PC-9 (cell line): ENCODE data around the gene FABP1. TPM values are rescaled to one million over a fixed set of nuclear protein-coding genes. Genes with fewer than 3 reads are reported as not detected.

Experiments used
- BruUV-seq: library from RNA; stranded (reverse); fragments of 400-500 nt; replicated peaks from 2 replicates; lab custom pipeline; 2021; lab: Mats Ljungman, UMichigan
- CTCF ChIA-PET: fragments of 300-600 bp; sonication (Branson Sonifier 250); formaldehyde crosslinking; loops from one replicate; lab custom pipeline; 2022; ENCODE audit warnings: antibody characterized with exemption; lab: Charles Lee
- POLR2A ChIA-PET: fragments of 300-600 bp; sonication (Branson Sonifier 250); formaldehyde crosslinking; loops from one replicate; lab custom pipeline; 2022; ENCODE audit warnings: antibody characterized with exemption; ENCODE audit not compliant: unreplicated experiment; lab: Charles Lee
- DNase-seq, 2 experiments: peaks; one replicate each; pipeline versions ENCODE4 v3.0.0 to v3.0.0-alpha.2; 2015 to 2022; ENCODE audit warnings: mixed read lengths in 1 of 2
- H2AFZ ChIP-seq: fragments of 200-600 bp; sonication (generic); 2 replicates; pipeline ENCODE4 v1.8.1; 2017; ENCODE audit warnings: antibody characterized with exemption
- H3F3A ChIP-seq: fragments of 200-600 bp; sonication (generic); 2 replicates; pipeline ENCODE4 v1.8.1; 2017; ENCODE audit warnings: antibody characterized with exemption, mild to moderate bottlenecking, low read depth; ENCODE audit not compliant: insufficient read depth
- H3K27ac ChIP-seq: fragments of 200-600 bp; sonication (generic); 2 replicates; pipeline ENCODE4 v1.6.1; 2016; ENCODE audit warnings: mixed run types
- H3K27me3 ChIP-seq: fragments of 200-600 bp; sonication (generic); 2 replicates; pipeline ENCODE4 v1.6.1; 2016; ENCODE audit warnings: low read depth, mixed run types; ENCODE audit not compliant: insufficient read depth
- H3K36me3 ChIP-seq: fragments of 200-600 bp; sonication (generic); 2 replicates; pipeline ENCODE4 v1.6.1; 2016; ENCODE audit warnings: low read depth, mixed run types
- H3K4me1 ChIP-seq: fragments of 200-600 bp; sonication (generic); replicated peaks from 2 replicates; pipeline ENCODE4 v1.6.1; 2016; ENCODE audit warnings: mixed run types; ENCODE audit not compliant: insufficient read depth
- H3K4me2 ChIP-seq: fragments of 200-600 bp; sonication (generic); 2 replicates; pipeline ENCODE4 v1.6.1; 2017; ENCODE audit warnings: mixed run types
- H3K4me3 ChIP-seq: fragments of 200-600 bp; sonication (generic); 2 replicates; pipeline ENCODE4 v1.6.1; 2016; ENCODE audit warnings: mixed run types
- H3K79me2 ChIP-seq: fragments of 200-600 bp; sonication (generic); 2 replicates; pipeline ENCODE4 v1.6.1; 2017; ENCODE audit warnings: low read depth, mixed run types
- H3K9me2 ChIP-seq: fragments of 200-600 bp; sonication (generic); 2 replicates; pipeline ENCODE4 v1.8.1; 2017; ENCODE audit warnings: mild to moderate bottlenecking; ENCODE audit not compliant: insufficient read depth
- H3K9me3 ChIP-seq: fragments of 200-600 bp; sonication (generic); 2 replicates; pipeline ENCODE4 v1.8.1; 2016; ENCODE audit warnings: low read depth; ENCODE audit not compliant: insufficient read depth
- H4K20me1 ChIP-seq: fragments of 200-600 bp; sonication (generic); 2 replicates; pipeline ENCODE4 v1.8.1; 2017; ENCODE audit not compliant: insufficient read depth
- CTCF ChIP-seq: fragments of 200-600 bp; sonication (generic); conservative IDR thresholded peaks from 2 replicates; pipeline ENCODE4 v1.6.1; 2017; ENCODE audit warnings: mixed run types, antibody characterized with exemption, mild to moderate bottlenecking, moderate library complexity
- EZH2 ChIP-seq: fragments of 200-600 bp; sonication (generic); IDR thresholded peaks from 2 replicates; pipeline ENCODE4 v1.8.0; 2017; ENCODE audit warnings: antibody characterized with exemption, low read depth
- intact Hi-C: fragments of 100-400 bp; cut with micrococcal nuclease; formaldehyde crosslinking; loops from one replicate; pipeline ENCODE4 v1.10.0; 2022; ENCODE audit not compliant: unreplicated experiment
- total RNA-seq: library from RNA; stranded (reverse); gene quantifications from 2 replicates; pipeline ENCODE4 v1.2.3, GENCODE V29; 2021

Gene FABP1
- total RNA-seq, 1 experiment from 2014 or later, result not detected

DNA sequence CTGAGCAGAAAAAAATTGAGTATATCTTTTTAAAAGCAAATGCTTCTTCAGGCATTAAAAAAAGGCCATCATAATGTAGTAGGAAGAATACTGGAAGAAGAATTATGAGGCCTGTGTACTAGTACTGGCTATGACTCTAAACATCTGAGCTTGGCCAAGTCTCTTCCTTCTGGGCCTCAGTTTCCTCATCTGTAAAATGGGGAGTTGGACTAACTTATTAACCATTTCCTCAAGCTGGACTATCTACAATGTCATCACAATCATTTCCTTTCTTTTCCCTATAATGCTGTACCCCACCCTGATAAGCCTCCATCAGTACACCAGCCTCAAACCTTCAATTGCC, 29.3 kb downstream of the FABP1 start:
- no peaks in the 10 kb centered on the region for H3K36me3 ChIP-seq
- peaks cover 29% of the 10 kb centered on the region for H3K27me3 ChIP-seq
- POLR2A ChIA-PET, result no interaction called here
- CTCF ChIA-PET, result no interaction called here
- no peaks in the 10 kb centered on the region for H3K9me2 ChIP-seq
- peaks cover 5% of the 10 kb centered on the region; the same call in 1 of the 2 replicates for H3F3A ChIP-seq
- H3K4me2 ChIP-seq, result no peak overlapping the region
- no peaks in the 10 kb centered on the region for H3K79me2 ChIP-seq
- H3K4me1 ChIP-seq, result 0 out of 2 replicates have a peak, but pooled peaks cover 6% of the 10 kb centered on the region
- no peaks in the 10 kb centered on the region for H4K20me1 ChIP-seq
- no peak overlapping the region for H2AFZ ChIP-seq
- H3K27ac ChIP-seq, result no peak overlapping the region
- no TSS peak for BruUV-seq
- no peak for DNase-seq
- H3K9me3 ChIP-seq, result no peaks in the 10 kb centered on the region
- no peak for TF ChIP-seq EZH2
- TF ChIP-seq CTCF, result no peak
- intact Hi-C loops, result no loop called here
- no peak overlapping the region for H3K4me3 ChIP-seq

GRCh38 chr2:88097891-88098557, 29.8 kb downstream of the FABP1 start:
- H3K4me2 ChIP-seq, result no peak overlapping the region
- TF ChIP-seq EZH2 (no peak), CTCF (no peak)
- ChIA-PET POLR2A (no interaction called here), CTCF (no interaction called here)
- no peaks in the 10 kb centered on the region for H3K9me3 ChIP-seq
- peaks cover 5% of the 10 kb centered on the region; the same call in 1 of the 2 replicates for H3F3A ChIP-seq
- no peaks in the 10 kb centered on the region for H3K9me2 ChIP-seq
- 0 out of 2 replicates have a peak, but pooled peaks cover 6% of the 10 kb centered on the region for H3K4me1 ChIP-seq
- no peaks in the 10 kb centered on the region for H3K36me3 ChIP-seq
- peaks cover 24% of the 10 kb centered on the region for H3K27me3 ChIP-seq
- BruUV-seq, result no TSS peak
- no peak overlapping the region for H3K27ac ChIP-seq
- no peak for DNase-seq
- H4K20me1 ChIP-seq, result no peaks in the 10 kb centered on the region
- H3K79me2 ChIP-seq, result no peaks in the 10 kb centered on the region
- H3K4me3 ChIP-seq, result no peak overlapping the region
- intact Hi-C loops, result no loop called here
- H2AFZ ChIP-seq, result no peak overlapping the region

GRCh38 chr2:88097192-88097591, 30.7 kb downstream of the FABP1 start:
- CTCF ChIA-PET, result no interaction called here

More at GRCh38 chr2:88097192-88097591, 30.7 kb downstream of the FABP1 start:
- intact Hi-C loops, result no loop called here
- H3F3A ChIP-seq, result peaks cover 5% of the 10 kb centered on the region; the same call in 1 of the 2 replicates
- BruUV-seq, result no TSS peak
- H3K4me3 ChIP-seq, result no peak overlapping the region
- no peaks in the 10 kb centered on the region for H3K9me2 ChIP-seq
- TF ChIP-seq EZH2, result no peak
- TF ChIP-seq CTCF, result no peak
- no peak overlapping the region for H3K27ac ChIP-seq
- H3K4me2 ChIP-seq, result no peak overlapping the region
- H3K36me3 ChIP-seq, result no peaks in the 10 kb centered on the region
- H3K79me2 ChIP-seq, result no peaks in the 10 kb centered on the region
- 0 out of 2 replicates have a peak, but pooled peaks cover 6% of the 10 kb centered on the region for H3K4me1 ChIP-seq
- H2AFZ ChIP-seq, result no peak overlapping the region
- POLR2A ChIA-PET, result no interaction called here
- H3K9me3 ChIP-seq, result no peaks in the 10 kb centered on the region
- no peak for DNase-seq
- H4K20me1 ChIP-seq, result no peaks in the 10 kb centered on the region
- H3K27me3 ChIP-seq, result peaks cover 16% of the 10 kb centered on the region; the same call in 1 of the 2 replicates
